GM19372 (cell line): ENCODE measurements around the gene LRP5.
"Not testable (repeated sequence)": the region's sequence is repeated elsewhere in the genome, so short reads cannot be mapped to it uniquely, and the experiment has no call there.

ENCODE experiments used
- ATAC-seq: cut with Tn5 transposase; IDR thresholded peaks from one replicate; pipeline ENCODE4 v1.9.1; 2021; ENCODE audit warnings: mild to moderate bottlenecking, low read depth, moderate library complexity; ENCODE audit not compliant: unreplicated experiment

The LRP5 gene

GRCh38 chr11:68384530-68385081 lies 72.2 kb downstream of the LRP5 start:
- ATAC-seq, result no peak

GRCh38 chr11:68385128-68385527 lies 72.7 kb downstream of the LRP5 start:
- no peak for ATAC-seq

- ATAC-seq, result no peak
Observed at GRCh38 chr11:68386331-68386978, 74.1 kb downstream of the LRP5 start.

- no peak for ATAC-seq
Observed at GRCh38 chr11:68387840-68388239, 75.4 kb downstream of the LRP5 start.

- ATAC-seq, result no peak
Observed at GRCh38 chr11:68388595-68389198, 76.3 kb downstream of the LRP5 start.

GRCh38 chr11:68390315-68390714 lies 77.9 kb downstream of the LRP5 start:
- ATAC-seq, result no peak

GRCh38 chr11:68392822-68393221 lies 80.4 kb downstream of the LRP5 start:
- no peak for ATAC-seq

- no peak for ATAC-seq
Observed at GRCh38 chr11:68396516-68396915, 84.1 kb downstream of the LRP5 start.

- no peak for ATAC-seq
Observed at GRCh38 chr11:68397256-68397655, 84.9 kb downstream of the LRP5 start.

- ATAC-seq, result no peak
Observed at GRCh38 chr11:68398995-68399851, 86.8 kb downstream of the LRP5 start.

GRCh38 chr11:68399916-68400315 lies 87.5 kb downstream of the LRP5 start:
- ATAC-seq, result no peak

GRCh38 chr11:68400584-68400983 lies 88.2 kb downstream of the LRP5 start:
- not testable (repeated sequence) for ATAC-seq

- no peak for ATAC-seq
Observed at GRCh38 chr11:68401856-68402255, 89.5 kb downstream of the LRP5 start.

- no peak for ATAC-seq
Observed at GRCh38 chr11:68402355-68403031, 90.1 kb downstream of the LRP5 start.

- ATAC-seq, result no peak
Observed at GRCh38 chr11:68403424-68403823, 91.0 kb downstream of the LRP5 start.

- ATAC-seq, result no peak
Observed at GRCh38 chr11:68403831-68404230, 91.4 kb downstream of the LRP5 start.

- ATAC-seq, result no peak
Observed at GRCh38 chr11:68406324-68407313, 94.2 kb downstream of the LRP5 start.

- no peak for ATAC-seq
Observed at GRCh38 chr11:68408512-68408911, 96.1 kb downstream of the LRP5 start.

GRCh38 chr11:68409748-68410344 lies 97.5 kb downstream of the LRP5 start:
- no peak for ATAC-seq
